Kidney (tissue), 14 donors: ENCODE results near the gene SEC22A. TPM values are rescaled to one million over a fixed set of nuclear protein-coding genes. Genes with fewer than 3 reads are reported as not detected.
A peak's percentile ranks its signal among the peaks of the same experiment; 100 is the strongest.

Experiments
- DNase-seq, 5 donors: peaks; one replicate each; pipeline ENCODE4 v3.0.0-alpha.2; 2013 to 2020
- FAIRE-seq: peaks from 2 replicates; lab custom pipeline; 2012; peaks lifted over from hg19 to GRCh38; lab: Jason Lieb, UNC
- H3K27ac ChIP-seq, 2 donors: one replicate each; pipeline ENCODE4 v1.7.0; 2013; ENCODE audit warnings: low read depth in 2 of 2, low read length in 2 of 2, inconsistent platforms in 1 of 2
- H3K27me3 ChIP-seq: one replicate; pipeline ENCODE4 v1.7.1; 2013; ENCODE audit warnings: low read length, inconsistent platforms; ENCODE audit not compliant: control insufficient read depth, insufficient read depth
- H3K36me3 ChIP-seq, 3 donors: one replicate each; pipeline versions ENCODE4 v1.7.0 to v1.7.1; 2013; ENCODE audit warnings: low read length in 3 of 3, control low read depth in 1 of 3, inconsistent platforms in 1 of 3; ENCODE audit not compliant: insufficient read depth in 3 of 3, control insufficient read depth in 2 of 3
- H3K4me1 ChIP-seq, 3 donors: one replicate each; pipeline versions ENCODE4 v1.7.0 to v1.7.1; 2013; ENCODE audit warnings: low read length in 3 of 3, inconsistent platforms in 1 of 3, low read depth in 1 of 3; ENCODE audit not compliant: control insufficient read depth in 2 of 3, insufficient read depth in 2 of 3
- H3K4me3 ChIP-seq, 3 donors: one replicate each; pipeline versions ENCODE4 v1.7.0 to v1.8.1; 2013; ENCODE audit warnings: low read length in 3 of 3, control low read depth in 1 of 3, inconsistent platforms in 1 of 3
- H3K9ac ChIP-seq, 3 donors: one replicate each; pipeline versions ENCODE4 v1.7.0 to v1.7.1; 2013; ENCODE audit warnings: low read length in 3 of 3, control low read depth in 1 of 3, inconsistent platforms in 1 of 3
- H3K9me3 ChIP-seq, 3 donors: one replicate each; pipeline versions ENCODE4 v1.7.0 to v1.7.1; 2013; ENCODE audit warnings: low read length in 3 of 3, control low read depth in 1 of 3, inconsistent platforms in 1 of 3; ENCODE audit not compliant: control insufficient read depth in 2 of 3, insufficient read depth in 1 of 3
- intact Hi-C: fragments of 100-400 bp; cut with DNase I; formaldehyde crosslinking; loops from one replicate; pipeline ENCODE4 v1.11.1; 2022
- polyA plus RNA-seq: library from polyadenylated mRNA; stranded (reverse); fragments of 350-450 nt; fragmentation: Illumina TruSeq; extraction: RNeasy Lipid Tissue Mini Kit (QIAGEN cat#74804); gene quantifications from one replicate; pipeline ENCODE4 v1.2.3, GENCODE V29; 2014; ENCODE audit warnings: low read depth, low replicate concordance; ENCODE audit not compliant: insufficient read depth
- total RNA-seq: library from RNA; stranded (reverse); fragmentation: NEBNext Ultra II Directional; extraction: Animal tissue kit (Norgen Biotek cat#: 25700); gene quantifications from one replicate; pipeline ENCODE4 v1.2.1, GENCODE V29; 2021
- TF ChIP-seq, protein P1 (sequence below): IDR thresholded peaks from 3 replicates; pipeline ENCODE4 v1.5.1; 2012; ENCODE audit warnings: mild to moderate bottlenecking, moderate library complexity, borderline replicate concordance; ENCODE audit not compliant: insufficient read depth; ENCODE audit errors: extremely low read depth
- donor health status: control.
- donor health status: control.
- donor health status: control.
- donor health status: control.
- donor health status: control.
- donor health status: DM: yes; HTN: yes; CAD: no.
- donor health status: Normal renal cell carcinoma (clear cell type).

The SEC22A gene
- total and polyA plus RNA-seq, 2 donors from 2014 or later: 14.8 to 18.6 TPM

DNA sequence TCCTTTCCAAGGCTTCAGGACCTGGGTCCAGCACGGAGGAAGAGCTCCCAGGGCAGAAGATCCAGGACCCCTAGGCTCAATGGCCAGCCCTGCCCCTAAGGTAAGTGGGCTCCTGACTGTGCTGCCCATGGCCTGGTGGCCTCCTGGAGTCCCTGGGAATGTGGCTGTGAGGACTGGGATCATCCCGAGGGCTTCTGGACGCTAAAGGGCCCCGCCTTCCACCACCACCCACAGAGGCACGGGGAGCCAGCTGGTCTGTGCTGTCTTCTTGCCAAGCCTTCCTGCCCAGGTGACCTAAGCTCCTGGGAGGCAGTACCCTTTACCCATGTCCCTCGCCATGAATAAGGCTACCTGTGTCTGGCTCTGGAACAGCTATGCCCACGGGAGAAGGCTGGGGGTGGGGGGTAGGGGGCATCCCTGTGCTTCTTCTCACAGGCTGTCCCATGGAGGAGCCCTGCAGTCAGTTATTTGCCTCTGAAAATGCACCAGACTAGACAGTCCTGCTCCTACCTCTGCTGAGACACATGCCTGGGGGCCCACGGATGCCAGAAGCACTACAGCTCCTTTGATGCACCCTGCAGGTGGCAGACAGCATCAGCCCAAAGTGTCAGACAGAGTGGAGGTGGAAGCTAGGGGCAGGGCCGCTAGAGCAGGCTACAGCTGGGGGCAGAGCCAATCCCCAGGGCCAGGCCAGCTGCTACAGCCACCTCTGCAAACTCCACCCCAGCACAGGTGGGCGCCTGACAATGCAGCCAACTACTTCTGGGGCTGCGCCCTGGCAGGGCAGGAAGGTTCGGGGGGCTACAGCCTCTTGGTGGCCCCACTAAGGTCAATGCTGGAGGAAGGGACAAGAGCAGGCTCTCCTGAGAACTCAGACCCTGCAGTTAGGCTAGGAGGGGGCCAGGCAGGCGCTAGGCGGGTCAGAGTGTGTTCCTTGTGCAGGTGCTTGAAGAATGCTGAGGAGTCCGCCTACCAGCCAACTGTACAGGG, 90.9 kb downstream of the SEC22A start:
- intact Hi-C loops: no loop called here
- Histone ChIP-seq H3K9me3 (no peaks in the 10 kb centered on the region), H3K27ac (no peak overlapping the region), H3K9ac (no peak overlapping the region), H3K4me3 (no peak overlapping the region), H3K36me3 (peaks cover 0 to 13% (median 0%) of the 10 kb centered on the region in 3 donors), H3K4me1 (no peaks in the 10 kb centered on the region), H3K27me3 (no peaks in the 10 kb centered on the region)
- TF ChIP-seq, protein P1, sequence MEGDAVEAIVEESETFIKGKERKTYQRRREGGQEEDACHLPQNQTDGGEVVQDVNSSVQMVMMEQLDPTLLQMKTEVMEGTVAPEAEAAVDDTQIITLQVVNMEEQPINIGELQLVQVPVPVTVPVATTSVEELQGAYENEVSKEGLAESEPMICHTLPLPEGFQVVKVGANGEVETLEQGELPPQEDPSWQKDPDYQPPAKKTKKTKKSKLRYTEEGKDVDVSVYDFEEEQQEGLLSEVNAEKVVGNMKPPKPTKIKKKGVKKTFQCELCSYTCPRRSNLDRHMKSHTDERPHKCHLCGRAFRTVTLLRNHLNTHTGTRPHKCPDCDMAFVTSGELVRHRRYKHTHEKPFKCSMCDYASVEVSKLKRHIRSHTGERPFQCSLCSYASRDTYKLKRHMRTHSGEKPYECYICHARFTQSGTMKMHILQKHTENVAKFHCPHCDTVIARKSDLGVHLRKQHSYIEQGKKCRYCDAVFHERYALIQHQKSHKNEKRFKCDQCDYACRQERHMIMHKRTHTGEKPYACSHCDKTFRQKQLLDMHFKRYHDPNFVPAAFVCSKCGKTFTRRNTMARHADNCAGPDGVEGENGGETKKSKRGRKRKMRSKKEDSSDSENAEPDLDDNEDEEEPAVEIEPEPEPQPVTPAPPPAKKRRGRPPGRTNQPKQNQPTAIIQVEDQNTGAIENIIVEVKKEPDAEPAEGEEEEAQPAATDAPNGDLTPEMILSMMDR: no peak
- no peak for FAIRE-seq
- DNase-seq: peak in 1 of 5 donors; percentile 19

DNA sequence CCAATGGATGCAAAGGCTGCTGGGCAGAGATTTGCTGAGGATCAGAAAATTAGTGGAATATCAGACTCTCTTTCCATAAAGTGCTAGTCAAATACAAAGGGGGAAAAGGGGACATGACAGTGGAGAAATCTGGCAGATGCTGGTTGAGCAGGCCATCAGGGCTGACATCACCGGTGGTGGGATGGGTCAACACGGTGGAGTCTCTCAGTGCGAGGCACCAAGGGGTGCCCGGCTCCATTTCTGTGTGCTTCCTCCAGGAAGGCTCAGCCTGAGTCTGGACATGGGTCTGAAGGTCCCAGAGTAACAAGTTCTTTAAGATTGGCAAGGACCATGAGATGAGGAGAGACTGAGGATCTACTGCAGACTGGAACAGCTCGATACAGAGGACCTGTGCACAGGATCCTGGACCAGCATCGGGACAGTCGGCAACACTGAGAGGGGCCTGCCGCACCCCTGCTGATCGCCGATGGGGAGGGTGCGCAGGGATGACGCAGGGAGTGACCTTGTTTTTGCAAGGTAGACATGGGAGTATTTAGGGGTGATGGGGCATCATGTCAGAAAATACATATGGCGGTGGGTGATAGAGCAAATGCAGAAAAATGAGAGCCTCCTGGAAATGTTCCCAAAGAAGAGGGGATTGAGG, 92.7 kb downstream of the SEC22A start:
- intact Hi-C loops: no loop called here
- H3K9me3 ChIP-seq: no peaks in the 10 kb centered on the region
- no peak for DNase-seq
- H3K4me3 ChIP-seq: no peak overlapping the region
- H3K9ac ChIP-seq: no peak overlapping the region
- H3K27ac ChIP-seq: no peak overlapping the region
- TF ChIP-seq, protein P1: no peak
- peaks cover 0 to 13% (median 0%) of the 10 kb centered on the region in 3 donors for H3K36me3 ChIP-seq
- no peaks in the 10 kb centered on the region for H3K4me1 ChIP-seq
- no peak for FAIRE-seq
- no peaks in the 10 kb centered on the region for H3K27me3 ChIP-seq

GRCh38 chr3:123295171-123295900, 93.6 kb downstream of the SEC22A start:
- TF ChIP-seq, protein P1: no peak
- Histone ChIP-seq H3K4me1 (no peaks in the 10 kb centered on the region), H3K27ac (no peak overlapping the region), H3K27me3 (no peaks in the 10 kb centered on the region), H3K4me3 (no peak overlapping the region), H3K9ac (no peak overlapping the region), H3K9me3 (no peaks in the 10 kb centered on the region), H3K36me3 (peaks cover 0 to 7% (median 3%) of the 10 kb centered on the region in 3 donors)
- intact Hi-C loops: no loop called here
- DNase-seq: peak in 1 of 5 donors; percentile 8
- no peak for FAIRE-seq
